Upper lobe of right lung (tissue), 1 donor: ENCODE results near the gene DCLRE1B. TPM values are rescaled to one million over a fixed set of nuclear protein-coding genes. Genes with fewer than 3 reads are reported as not detected.
A peak's percentile ranks its signal among the peaks of the same experiment; 100 is the strongest.

Source experiments
- ATAC-seq: fragments of 200-7000 bp; cut with Tn5 transposase; one replicate; pipeline ENCODE4 v1.9.1; 2020; ENCODE audit warnings: mild to moderate bottlenecking, moderate library complexity
- DNase-seq: peaks from one replicate; pipeline ENCODE4 v3.0.0-alpha.2; 2020
- H3K27ac ChIP-seq: fragments of 200-600 bp; one replicate; pipeline ENCODE4 v1.8.0; 2022
- H3K27me3 ChIP-seq: fragments of 200-600 bp; one replicate; pipeline ENCODE4 v1.8.0; 2022; ENCODE audit warnings: mild to moderate bottlenecking
- H3K36me3 ChIP-seq: fragments of 200-600 bp; one replicate; pipeline ENCODE4 v1.8.0; 2022
- H3K4me1 ChIP-seq: fragments of 200-600 bp; one replicate; pipeline ENCODE4 v1.8.0; 2022
- H3K4me3 ChIP-seq: fragments of 200-600 bp; one replicate; pipeline ENCODE4 v1.8.0; 2022; ENCODE audit warnings: mild to moderate bottlenecking
- H3K9me3 ChIP-seq: fragments of 200-600 bp; one replicate; pipeline ENCODE4 v1.8.0; 2022
- intact Hi-C: fragments of 100-400 bp; cut with DNase I; formaldehyde crosslinking; loops from one replicate; pipeline ENCODE4 v1.11.0; 2022
- total RNA-seq: library from RNA; stranded (reverse); fragmentation: NEBNext Ultra II Directional; extraction: Animal tissue kit (Norgen Biotek cat#: 25700); gene quantifications from one replicate; pipeline ENCODE4 v1.2.1, GENCODE V29; 2021
- TF ChIP-seq, protein P1 (sequence below): fragments of 200-600 bp; IDR thresholded peaks from one replicate; pipeline ENCODE4 v1.8.0; 2022; ENCODE audit warnings: antibody characterized with exemption
- donor health status: DM: no; HTN: yes; CAD: no; lungs with severe emphysema.

DCLRE1B gene
- total RNA-seq, 1 donor from 2014 or later, result 6.6 TPM

DNA sequence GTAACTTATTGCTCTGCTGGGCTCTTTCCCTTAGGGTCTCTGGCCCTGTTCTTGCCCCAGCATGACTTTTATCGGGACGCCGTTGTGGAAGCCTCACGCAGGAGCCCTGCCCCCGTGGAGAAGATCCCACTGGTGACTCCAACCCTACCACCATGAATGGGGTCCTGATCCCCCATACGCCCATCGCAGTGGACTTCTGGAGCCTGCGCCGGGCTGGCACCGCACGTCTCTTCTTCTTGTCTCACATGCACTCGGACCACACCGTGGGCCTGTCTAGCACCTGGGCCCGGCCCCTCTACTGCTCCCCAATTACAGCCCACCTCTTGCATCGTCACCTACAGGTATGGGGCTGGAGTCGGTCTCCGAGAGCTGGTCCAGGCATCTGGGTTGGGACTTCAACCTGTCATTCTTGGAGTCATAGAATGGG lies 322 bp downstream of the DCLRE1B start:
- Histone ChIP-seq H3K36me3 (peaks cover 31% of the 10 kb centered on the region), H3K4me1 (peaks cover 10% of the 10 kb centered on the region), H3K9me3 (no peaks in the 10 kb centered on the region), H3K4me3 (peak overlapping the region; percentile 76), H3K27me3 (no peaks in the 10 kb centered on the region), H3K27ac (peak overlapping the region; percentile 88)
- DNase-seq (no peak), ATAC-seq (peak; percentile 0)
- TF ChIP-seq, protein P1, sequence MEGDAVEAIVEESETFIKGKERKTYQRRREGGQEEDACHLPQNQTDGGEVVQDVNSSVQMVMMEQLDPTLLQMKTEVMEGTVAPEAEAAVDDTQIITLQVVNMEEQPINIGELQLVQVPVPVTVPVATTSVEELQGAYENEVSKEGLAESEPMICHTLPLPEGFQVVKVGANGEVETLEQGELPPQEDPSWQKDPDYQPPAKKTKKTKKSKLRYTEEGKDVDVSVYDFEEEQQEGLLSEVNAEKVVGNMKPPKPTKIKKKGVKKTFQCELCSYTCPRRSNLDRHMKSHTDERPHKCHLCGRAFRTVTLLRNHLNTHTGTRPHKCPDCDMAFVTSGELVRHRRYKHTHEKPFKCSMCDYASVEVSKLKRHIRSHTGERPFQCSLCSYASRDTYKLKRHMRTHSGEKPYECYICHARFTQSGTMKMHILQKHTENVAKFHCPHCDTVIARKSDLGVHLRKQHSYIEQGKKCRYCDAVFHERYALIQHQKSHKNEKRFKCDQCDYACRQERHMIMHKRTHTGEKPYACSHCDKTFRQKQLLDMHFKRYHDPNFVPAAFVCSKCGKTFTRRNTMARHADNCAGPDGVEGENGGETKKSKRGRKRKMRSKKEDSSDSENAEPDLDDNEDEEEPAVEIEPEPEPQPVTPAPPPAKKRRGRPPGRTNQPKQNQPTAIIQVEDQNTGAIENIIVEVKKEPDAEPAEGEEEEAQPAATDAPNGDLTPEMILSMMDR, result no peak
- intact Hi-C loops, result no loop called here

DNA sequence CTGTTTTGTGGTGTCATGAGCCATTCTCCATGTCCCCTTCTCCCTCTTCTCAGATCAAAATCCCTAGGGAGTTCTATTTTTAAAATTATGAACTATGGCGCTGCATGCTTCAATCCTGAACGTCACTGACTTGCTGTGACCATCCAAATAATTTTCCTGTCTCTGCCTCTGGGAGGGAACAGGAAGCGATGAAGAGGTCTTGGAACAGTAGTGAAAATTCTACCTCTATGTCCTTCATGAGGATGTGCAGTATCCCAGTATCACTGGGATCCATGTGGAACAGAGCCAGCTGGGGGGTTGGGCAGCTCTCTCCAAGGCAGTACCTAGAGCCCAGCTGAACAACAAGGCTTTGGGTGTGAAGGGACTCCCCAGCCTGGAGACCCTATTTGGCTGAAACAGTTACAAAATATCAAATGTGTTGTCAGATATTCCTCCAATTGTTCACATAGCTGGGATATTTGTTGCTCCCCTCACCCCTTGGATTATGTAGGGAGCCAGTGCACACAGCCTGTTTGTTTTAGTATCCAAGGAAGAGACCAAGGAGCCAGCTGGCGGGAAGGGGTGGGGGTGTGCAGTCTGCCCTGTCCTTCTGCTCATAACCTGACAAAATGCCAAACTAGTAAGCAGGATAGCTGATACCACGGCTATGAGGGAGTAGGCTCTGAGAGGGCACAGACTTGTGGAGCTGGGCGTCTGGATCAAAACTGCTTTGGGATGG lies 7.6 kb downstream of the DCLRE1B start:
- no peak for DNase-seq
- intact Hi-C loops, result no loop called here
- peak; percentile 79 for ATAC-seq

DNA sequence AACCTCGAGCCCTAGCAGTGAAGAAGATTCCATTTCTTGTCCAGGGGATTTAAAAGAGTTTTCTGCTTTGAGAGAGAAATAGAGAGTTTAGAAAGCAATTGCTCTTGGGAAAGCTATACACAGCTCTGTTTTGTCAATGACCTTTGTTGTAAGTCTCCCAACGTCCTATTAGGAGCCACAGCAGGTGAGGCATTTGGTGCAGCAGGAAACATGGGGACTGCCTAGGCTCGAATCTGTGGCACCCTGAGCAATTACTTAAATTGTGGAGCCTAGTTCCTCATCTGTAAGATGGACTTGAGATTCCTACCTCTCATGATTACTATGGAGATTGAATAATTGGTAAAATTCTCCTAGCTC lies 8.2 kb downstream of the DCLRE1B start:
- peaks cover 34% of the 10 kb centered on the region for H3K36me3 ChIP-seq
- DNase-seq, result no peak
- ATAC-seq, result no peak
- no peak overlapping the region for H3K4me3 ChIP-seq
- no peaks in the 10 kb centered on the region for H3K27me3 ChIP-seq
- no peaks in the 10 kb centered on the region for H3K4me1 ChIP-seq
- peak overlapping the region; percentile 51 for H3K27ac ChIP-seq
- H3K9me3 ChIP-seq, result no peaks in the 10 kb centered on the region
- TF ChIP-seq, protein P1, result no peak
- intact Hi-C loops, result no loop called here

More for the DNA sequence above, 7.6 kb downstream of the DCLRE1B start:
- Histone ChIP-seq H3K27me3 (no peaks in the 10 kb centered on the region), H3K4me3 (no peak overlapping the region), H3K9me3 (no peaks in the 10 kb centered on the region), H3K27ac (peak overlapping the region; percentile 51), H3K4me1 (no peaks in the 10 kb centered on the region), H3K36me3 (peaks cover 39% of the 10 kb centered on the region)
- TF ChIP-seq, protein P1, result no peak

DNA sequence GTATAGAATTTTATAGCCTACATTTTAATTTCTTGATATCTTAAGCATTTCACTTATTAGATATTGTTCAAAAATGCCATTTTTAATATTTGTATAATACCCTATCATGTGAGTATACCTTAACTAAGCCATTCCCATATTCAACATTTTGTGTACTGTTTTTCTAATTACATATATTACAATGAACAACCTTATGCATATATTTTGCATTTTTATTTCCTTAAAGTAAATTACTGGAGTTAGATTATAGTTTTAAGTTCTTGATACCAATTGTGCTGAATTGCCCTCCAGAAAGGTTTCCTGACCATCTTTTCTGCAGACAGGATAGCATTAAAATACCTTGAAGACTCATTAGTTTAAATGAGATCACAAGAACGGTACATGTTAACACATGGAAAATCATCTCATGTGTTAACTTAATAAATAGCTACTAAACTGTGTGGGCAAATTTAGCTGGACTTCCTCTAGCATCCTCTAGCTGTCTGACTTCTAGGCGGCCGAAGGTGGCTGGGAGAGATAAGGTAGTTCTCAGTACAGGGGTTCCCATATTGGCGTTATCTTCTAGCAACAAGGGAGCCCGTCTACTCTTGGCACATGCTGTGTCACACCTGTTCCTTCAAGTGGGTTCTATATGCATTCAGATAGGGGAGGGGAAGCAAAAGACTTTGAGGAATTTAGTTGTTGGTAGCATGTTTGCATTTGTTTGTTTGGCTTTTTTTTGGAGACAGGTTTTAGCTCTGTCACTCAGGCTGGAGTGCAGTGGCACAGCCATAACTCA lies 8.9 kb downstream of the DCLRE1B start:
- TF ChIP-seq, protein P1, result no peak
- intact Hi-C loops, result no loop called here

DNA sequence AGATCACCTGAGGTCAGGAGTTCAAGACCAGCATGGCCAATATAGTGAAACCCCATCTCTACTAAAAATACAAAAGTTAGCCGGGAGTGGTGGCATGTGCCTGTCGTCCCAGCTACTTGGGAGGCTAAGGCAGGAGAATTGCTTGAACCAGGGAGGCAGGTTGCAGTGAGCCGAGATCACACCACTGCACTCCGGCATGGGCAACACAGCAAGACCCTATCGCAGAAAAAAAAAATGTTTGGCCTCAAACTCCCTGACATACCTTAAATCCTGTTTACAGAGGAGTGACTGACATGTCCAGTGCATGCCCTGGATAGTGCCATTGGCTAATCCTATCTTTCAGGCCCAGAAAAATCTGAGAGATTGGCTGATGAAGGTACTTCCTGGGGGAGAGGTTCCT lies 11.8 kb downstream of the DCLRE1B start:
- ATAC-seq (no peak), DNase-seq (no peak)
- Histone ChIP-seq H3K9me3 (no peaks in the 10 kb centered on the region), H3K27me3 (no peaks in the 10 kb centered on the region), H3K4me3 (no peak overlapping the region), H3K4me1 (no peaks in the 10 kb centered on the region), H3K27ac (no peak overlapping the region), H3K36me3 (peaks cover 2% of the 10 kb centered on the region)
- intact Hi-C loops, result no loop called here
- TF ChIP-seq, protein P1, result no peak

More for the DNA sequence above, 8.9 kb downstream of the DCLRE1B start:
- H3K36me3 ChIP-seq, result peaks cover 26% of the 10 kb centered on the region
- no peak overlapping the region for H3K4me3 ChIP-seq
- H3K27me3 ChIP-seq, result no peaks in the 10 kb centered on the region
- DNase-seq (no peak), ATAC-seq (no peak)
- H3K4me1 ChIP-seq, result no peaks in the 10 kb centered on the region
- no peaks in the 10 kb centered on the region for H3K9me3 ChIP-seq
- no peak overlapping the region for H3K27ac ChIP-seq
